Ectodermal cell (in vitro differentiated cells): ENCODE results near the gene VSTM2L.

Source experiments
- H3K27ac ChIP-seq: 2 replicates; pipeline ENCODE4 v1.7.0; 2013; ENCODE audit warnings: mild to moderate bottlenecking, low read depth, low read length; ENCODE audit not compliant: insufficient read depth, poor library complexity, severe bottlenecking
- H3K27me3 ChIP-seq: 2 replicates; pipeline ENCODE4 v1.7.0; 2013; ENCODE audit warnings: mild to moderate bottlenecking, low read length; ENCODE audit not compliant: insufficient read depth, control insufficient read depth, poor library complexity, severe bottlenecking
- H3K36me3 ChIP-seq: one replicate; pipeline ENCODE4 v1.7.0; 2013; ENCODE audit warnings: low read length; ENCODE audit not compliant: control insufficient read depth, insufficient read depth
- H3K4me1 ChIP-seq: one replicate; pipeline ENCODE4 v1.7.0; 2013; ENCODE audit warnings: low read length; ENCODE audit not compliant: control insufficient read depth, insufficient read depth
- H3K4me3 ChIP-seq: 2 replicates; pipeline ENCODE4 v1.7.0; 2013; ENCODE audit warnings: low read depth, low read length, control low read depth; ENCODE audit not compliant: insufficient read depth
- H3K9me3 ChIP-seq: 2 replicates; pipeline ENCODE4 v1.7.0; 2013; ENCODE audit warnings: mild to moderate bottlenecking, low read length, moderate library complexity; ENCODE audit not compliant: control insufficient read depth
- WGBS, 2 experiments: methylation state at CpG; one replicate each; pipeline ENCODE4 v1.1.7; 2013; ENCODE audit warnings: missing lambda C conversion rate in 2 of 2; 5-methylcytosine and 5-hydroxymethylcytosine counted together

The VSTM2L gene

GRCh38 chr20:37987602-37988290 lies 84.8 kb downstream of the VSTM2L start:
- Histone ChIP-seq H3K4me3 (no peak overlapping the region), H3K27ac (peak overlapping the region; percentile 44), H3K4me1 (peaks cover 13% of the 10 kb centered on the region), H3K36me3 (peaks cover 13% of the 10 kb centered on the region), H3K9me3 (no peaks in the 10 kb centered on the region), H3K27me3 (no peaks in the 10 kb centered on the region)
- 89 to 93% methylated on average over 12 of the region's 12 CpGs for WGBS, 2 experiments

GRCh38 chr20:37988306-37988954 lies 85.5 kb downstream of the VSTM2L start:
- H3K27ac ChIP-seq: no peak overlapping the region
- WGBS, 2 experiments: 92 to 99% methylated on average over 5 of the region's 5 CpGs
- no peaks in the 10 kb centered on the region for H3K9me3 ChIP-seq
- peaks cover 13% of the 10 kb centered on the region for H3K36me3 ChIP-seq
- H3K4me1 ChIP-seq: peaks cover 13% of the 10 kb centered on the region
- no peak overlapping the region for H3K4me3 ChIP-seq
- H3K27me3 ChIP-seq: no peaks in the 10 kb centered on the region

- Histone ChIP-seq H3K4me1 (peaks cover 13% of the 10 kb centered on the region), H3K9me3 (no peaks in the 10 kb centered on the region), H3K27me3 (no peaks in the 10 kb centered on the region), H3K27ac (no peak overlapping the region), H3K4me3 (no peak overlapping the region), H3K36me3 (peaks cover 13% of the 10 kb centered on the region)
- WGBS, 2 experiments: 92 to 94% methylated on average over 6 of the region's 7 CpGs
Observed at GRCh38 chr20:37989601-37990295, 86.8 kb downstream of the VSTM2L start.

- Histone ChIP-seq H3K4me1 (peaks cover 13% of the 10 kb centered on the region), H3K27ac (no peak overlapping the region), H3K36me3 (peaks cover 18% of the 10 kb centered on the region)
Observed at GRCh38 chr20:37990571-37991151, 87.7 kb downstream of the VSTM2L start.

GRCh38 chr20:37991157-37991866 lies 88.4 kb downstream of the VSTM2L start:
- H3K36me3 ChIP-seq: peaks cover 21% of the 10 kb centered on the region
- H3K4me1 ChIP-seq: peaks cover 13% of the 10 kb centered on the region
- H3K27me3 ChIP-seq: no peaks in the 10 kb centered on the region
- H3K9me3 ChIP-seq: no peaks in the 10 kb centered on the region
- H3K27ac ChIP-seq: no peak overlapping the region
- no peak overlapping the region for H3K4me3 ChIP-seq
- WGBS, 2 experiments: 91 to 93% methylated on average over 4 of the region's 4 CpGs

More at GRCh38 chr20:37990571-37991151, 87.7 kb downstream of the VSTM2L start:
- WGBS, 2 experiments: 89 to 92% methylated on average over 10 of the region's 10 CpGs
- Histone ChIP-seq H3K27me3 (no peaks in the 10 kb centered on the region), H3K4me3 (no peak overlapping the region), H3K9me3 (no peaks in the 10 kb centered on the region)

GRCh38 chr20:37991908-37992307 lies 89.0 kb downstream of the VSTM2L start:
- no peak overlapping the region for H3K27ac ChIP-seq
- no peaks in the 10 kb centered on the region for H3K27me3 ChIP-seq
- H3K4me1 ChIP-seq: peaks cover 10% of the 10 kb centered on the region
- H3K9me3 ChIP-seq: no peaks in the 10 kb centered on the region
- H3K4me3 ChIP-seq: no peak overlapping the region
- peaks cover 26% of the 10 kb centered on the region for H3K36me3 ChIP-seq
- WGBS, 2 experiments: 96% methylated on average over 4 of the region's 4 CpGs

GRCh38 chr20:37992802-37993409 lies 90.0 kb downstream of the VSTM2L start:
- Histone ChIP-seq H3K27me3 (no peaks in the 10 kb centered on the region), H3K4me3 (no peak overlapping the region), H3K27ac (no peak overlapping the region), H3K36me3 (peaks cover 33% of the 10 kb centered on the region), H3K9me3 (no peaks in the 10 kb centered on the region), H3K4me1 (no peaks in the 10 kb centered on the region)
- WGBS, 2 experiments: 74 to 79% methylated on average over 5 of the region's 5 CpGs

- WGBS, 2 experiments: 77 to 86% methylated on average over 4 of the region's 4 CpGs
- no peaks in the 10 kb centered on the region for H3K9me3 ChIP-seq
- no peaks in the 10 kb centered on the region for H3K4me1 ChIP-seq
- no peak overlapping the region for H3K4me3 ChIP-seq
- peaks cover 43% of the 10 kb centered on the region for H3K36me3 ChIP-seq
- no peaks in the 10 kb centered on the region for H3K27me3 ChIP-seq
- no peak overlapping the region for H3K27ac ChIP-seq
Observed at GRCh38 chr20:37994512-37994911, 91.6 kb downstream of the VSTM2L start.
